ENCODE data around the gene RCBTB2.

DNA sequence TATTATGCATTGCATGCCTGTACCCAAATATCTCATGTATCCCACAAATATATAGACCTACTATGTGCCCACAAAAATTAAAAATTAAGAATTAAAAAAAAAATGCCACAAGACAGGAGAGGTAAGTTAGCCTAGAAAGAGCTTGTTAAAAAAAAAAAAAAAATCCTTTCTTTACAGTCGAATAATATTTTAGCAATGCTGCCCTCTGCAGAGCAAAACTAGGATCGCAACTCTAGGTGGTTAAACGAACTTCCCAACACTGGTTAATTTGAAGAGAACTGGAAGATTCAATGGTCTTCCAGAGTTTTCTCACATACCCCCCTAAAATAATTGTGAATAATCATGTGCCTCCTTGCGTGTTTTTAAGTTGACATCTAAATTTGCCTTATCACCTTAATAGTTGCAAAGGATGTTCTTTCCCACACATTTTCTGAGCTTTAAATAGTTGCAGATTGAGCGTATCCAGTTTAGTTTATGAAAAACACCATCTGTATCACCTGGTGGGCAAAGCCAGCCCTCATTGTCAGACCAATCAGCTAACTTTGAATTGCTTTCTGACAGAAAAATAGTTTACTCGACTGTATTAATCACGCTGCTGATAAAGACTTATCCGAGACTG, 47.4 kb upstream of the RCBTB2 start:
- TF ChIP-seq FOXP2 (optimal IDR thresholded peaks at IDR 0.05; ENCODE audit: borderline replicate concordance, extremely low read depth, extremely low read length, insufficient read depth) (no peak), POLR2AphosphoS5 (IDR thresholded peaks at IDR 0.05; ENCODE audit: low read depth, low read length) (no peak)
- TF ChIP-seq, protein P1, sequence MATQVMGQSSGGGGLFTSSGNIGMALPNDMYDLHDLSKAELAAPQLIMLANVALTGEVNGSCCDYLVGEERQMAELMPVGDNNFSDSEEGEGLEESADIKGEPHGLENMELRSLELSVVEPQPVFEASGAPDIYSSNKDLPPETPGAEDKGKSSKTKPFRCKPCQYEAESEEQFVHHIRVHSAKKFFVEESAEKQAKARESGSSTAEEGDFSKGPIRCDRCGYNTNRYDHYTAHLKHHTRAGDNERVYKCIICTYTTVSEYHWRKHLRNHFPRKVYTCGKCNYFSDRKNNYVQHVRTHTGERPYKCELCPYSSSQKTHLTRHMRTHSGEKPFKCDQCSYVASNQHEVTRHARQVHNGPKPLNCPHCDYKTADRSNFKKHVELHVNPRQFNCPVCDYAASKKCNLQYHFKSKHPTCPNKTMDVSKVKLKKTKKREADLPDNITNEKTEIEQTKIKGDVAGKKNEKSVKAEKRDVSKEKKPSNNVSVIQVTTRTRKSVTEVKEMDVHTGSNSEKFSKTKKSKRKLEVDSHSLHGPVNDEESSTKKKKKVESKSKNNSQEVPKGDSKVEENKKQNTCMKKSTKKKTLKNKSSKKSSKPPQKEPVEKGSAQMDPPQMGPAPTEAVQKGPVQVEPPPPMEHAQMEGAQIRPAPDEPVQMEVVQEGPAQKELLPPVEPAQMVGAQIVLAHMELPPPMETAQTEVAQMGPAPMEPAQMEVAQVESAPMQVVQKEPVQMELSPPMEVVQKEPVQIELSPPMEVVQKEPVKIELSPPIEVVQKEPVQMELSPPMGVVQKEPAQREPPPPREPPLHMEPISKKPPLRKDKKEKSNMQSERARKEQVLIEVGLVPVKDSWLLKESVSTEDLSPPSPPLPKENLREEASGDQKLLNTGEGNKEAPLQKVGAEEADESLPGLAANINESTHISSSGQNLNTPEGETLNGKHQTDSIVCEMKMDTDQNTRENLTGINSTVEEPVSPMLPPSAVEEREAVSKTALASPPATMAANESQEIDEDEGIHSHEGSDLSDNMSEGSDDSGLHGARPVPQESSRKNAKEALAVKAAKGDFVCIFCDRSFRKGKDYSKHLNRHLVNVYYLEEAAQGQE (IDR thresholded peaks at IDR 0.05; ENCODE audit: insufficient read depth in 1 of 2, low read depth in 2 of 2, low read length in 2 of 2), result no peak
